GM18909 (cell line): Measurements from ENCODE around the gene ZC2HC1C.
"Not testable (repeated sequence)": the region's sequence is repeated elsewhere in the genome, so short reads cannot be mapped to it uniquely, and the experiment has no call there.

Source experiments
- ATAC-seq: cut with Tn5 transposase; IDR thresholded peaks from one replicate; pipeline ENCODE4 v1.9.1; 2021; ENCODE audit warnings: mild to moderate bottlenecking; ENCODE audit not compliant: unreplicated experiment, poor library complexity

The ZC2HC1C gene

DNA sequence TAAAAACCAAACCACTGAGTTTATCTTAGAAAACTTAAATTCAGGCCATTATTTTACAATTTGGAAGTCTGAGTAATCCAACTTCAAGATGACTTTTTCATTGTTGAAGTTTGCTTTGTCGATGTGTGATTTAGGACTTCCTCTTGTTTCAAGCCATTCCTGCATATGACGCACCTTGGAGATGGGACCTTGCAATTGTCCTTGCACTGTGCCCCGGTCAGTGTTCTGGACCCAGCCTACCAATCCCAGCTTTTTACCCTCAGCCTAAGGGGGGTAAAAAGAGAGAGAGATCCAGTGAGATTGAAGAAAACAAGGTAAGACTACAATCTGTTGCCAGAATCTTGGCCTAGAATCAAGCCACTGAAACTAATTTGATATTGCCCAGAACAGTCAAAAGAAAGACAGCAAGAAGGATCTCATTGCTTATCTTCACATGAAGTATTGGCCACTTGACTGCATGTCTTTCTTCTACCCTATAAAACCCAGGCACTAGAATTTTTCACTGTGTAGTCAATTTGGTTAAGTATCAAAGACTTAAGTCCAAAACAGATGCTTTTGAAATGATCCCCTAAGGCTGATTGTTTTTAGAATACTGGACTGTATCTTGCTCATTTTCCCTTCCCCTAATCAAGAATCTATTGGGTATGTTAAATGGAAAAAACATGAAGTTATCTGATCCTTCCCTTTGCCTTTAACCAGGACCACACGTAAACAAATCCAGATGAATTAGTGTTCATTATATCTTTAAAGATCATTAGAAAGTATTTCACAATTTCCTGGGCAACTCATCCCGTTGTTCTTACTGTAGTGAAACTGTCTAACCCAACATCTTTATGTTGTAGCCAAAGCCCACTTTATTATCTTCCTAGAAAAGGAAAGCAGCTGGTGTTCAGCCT, 15.8 kb upstream of the ZC2HC1C start:
- ATAC-seq = no peak

- no peak for ATAC-seq
These were observed 15.0 kb upstream of the ZC2HC1C start for GRCh38 chr14:75054421-75054820.

DNA sequence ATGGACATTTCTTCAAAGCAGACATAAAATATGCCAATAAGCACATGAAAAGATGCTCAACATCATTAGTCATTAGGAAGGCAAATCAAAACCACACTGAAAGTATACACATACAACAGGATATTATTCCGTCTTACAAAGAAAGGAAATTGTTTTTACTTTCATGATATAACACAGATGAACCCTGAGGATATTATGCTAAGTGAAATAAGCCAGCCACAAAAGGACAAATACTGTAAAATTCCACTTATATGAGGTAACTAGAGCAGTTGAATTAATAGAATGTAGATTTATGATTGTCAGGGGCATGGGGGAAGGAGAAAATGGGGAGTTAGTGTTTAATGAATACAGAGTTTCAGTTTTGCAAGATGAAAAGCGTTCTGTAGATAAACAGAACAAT, 9.8 kb upstream of the ZC2HC1C start:
- no peak for ATAC-seq

DNA sequence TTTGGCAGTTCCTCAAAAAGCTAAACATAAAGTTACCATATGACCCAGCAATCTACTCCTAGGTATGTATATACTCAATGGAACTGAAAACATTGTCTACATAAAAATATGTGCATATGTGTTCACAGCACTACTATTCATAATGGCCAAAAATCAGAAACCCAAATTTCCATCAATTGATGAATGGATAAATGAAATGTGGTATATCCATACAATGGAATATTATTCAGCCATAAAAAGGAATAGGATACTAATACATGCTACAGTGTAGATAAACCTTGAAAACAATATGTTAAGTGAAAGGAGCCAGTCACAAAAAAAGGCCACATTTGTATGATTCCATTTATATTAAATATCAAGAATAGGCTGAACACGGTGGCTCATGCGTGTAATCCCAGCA, 9.0 kb upstream of the ZC2HC1C start:
- ATAC-seq = no peak

DNA sequence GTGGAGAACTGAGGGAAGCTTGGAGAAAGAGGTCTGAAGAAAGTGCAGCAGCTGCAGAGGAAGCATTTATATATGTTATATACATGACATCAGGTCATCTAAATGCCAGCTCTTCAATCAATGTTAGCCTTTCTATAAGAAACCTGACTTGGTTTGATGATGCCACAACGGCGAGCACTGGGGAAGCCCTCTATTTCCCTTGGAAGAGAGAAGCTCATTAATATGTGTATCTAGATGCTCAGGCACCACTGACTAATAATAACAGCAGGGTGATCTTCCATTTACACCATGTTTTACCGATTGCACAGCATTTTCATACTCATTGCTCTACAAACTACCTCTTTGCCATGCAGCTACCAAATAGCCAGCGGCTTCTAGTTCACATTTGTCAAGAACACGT, 6.4 kb upstream of the ZC2HC1C start:
- peak; percentile 12 for ATAC-seq

GRCh38 chr14:75063491-75064204, 5.8 kb upstream of the ZC2HC1C start, which contains the start of gene ACYP1:
Gene ACYP1, minus strand, starts transcription at chr14:75064024. Its CDS starts 471 bp downstream, at chr14:75063553.
- ATAC-seq = peak; percentile 98

DNA sequence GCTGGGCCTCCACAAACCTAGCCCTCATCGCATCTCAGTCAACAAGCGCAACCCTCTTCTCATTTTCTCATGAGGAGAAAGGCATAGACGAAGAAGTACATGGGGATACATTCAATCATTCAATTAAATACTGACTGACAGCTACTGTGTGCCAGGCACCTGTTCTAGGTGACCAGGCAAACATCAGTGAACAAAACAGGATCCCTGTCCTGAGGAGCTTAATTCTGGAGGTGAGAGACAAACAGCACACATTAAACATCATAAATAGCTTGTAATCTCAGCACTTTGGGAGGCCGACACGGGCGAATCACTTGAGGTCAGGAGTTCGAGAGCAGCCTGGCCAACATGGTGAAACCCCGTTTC, 5.3 kb upstream of the ZC2HC1C start:
- ATAC-seq = peak; percentile 5

GRCh38 chr14:75066691-75067090, 2.8 kb upstream of the ZC2HC1C start:
- no peak for ATAC-seq

DNA sequence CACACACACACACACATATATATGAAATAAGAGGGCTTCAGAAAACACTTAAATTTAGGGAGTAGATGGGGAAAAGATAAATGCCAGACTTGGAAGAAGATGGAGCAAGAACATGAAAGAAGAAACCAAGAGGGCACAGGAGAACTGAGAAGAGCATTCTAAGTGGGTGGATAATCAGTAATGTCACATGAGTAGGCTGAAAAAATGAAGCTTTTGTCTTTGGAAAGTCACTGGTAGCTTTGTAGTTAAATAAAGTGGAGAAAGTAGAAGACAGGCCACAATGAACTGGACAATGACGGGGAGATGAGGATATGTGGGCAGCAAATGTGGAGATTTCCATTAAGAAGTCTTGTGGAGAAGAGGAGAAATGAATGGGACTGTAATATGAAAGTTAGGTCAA, 2.2 kb upstream of the ZC2HC1C start:
- ATAC-seq = no peak

- ATAC-seq = not testable (repeated sequence)
These were observed 1.7 kb upstream of the ZC2HC1C start for GRCh38 chr14:75067765-75068164.

DNA sequence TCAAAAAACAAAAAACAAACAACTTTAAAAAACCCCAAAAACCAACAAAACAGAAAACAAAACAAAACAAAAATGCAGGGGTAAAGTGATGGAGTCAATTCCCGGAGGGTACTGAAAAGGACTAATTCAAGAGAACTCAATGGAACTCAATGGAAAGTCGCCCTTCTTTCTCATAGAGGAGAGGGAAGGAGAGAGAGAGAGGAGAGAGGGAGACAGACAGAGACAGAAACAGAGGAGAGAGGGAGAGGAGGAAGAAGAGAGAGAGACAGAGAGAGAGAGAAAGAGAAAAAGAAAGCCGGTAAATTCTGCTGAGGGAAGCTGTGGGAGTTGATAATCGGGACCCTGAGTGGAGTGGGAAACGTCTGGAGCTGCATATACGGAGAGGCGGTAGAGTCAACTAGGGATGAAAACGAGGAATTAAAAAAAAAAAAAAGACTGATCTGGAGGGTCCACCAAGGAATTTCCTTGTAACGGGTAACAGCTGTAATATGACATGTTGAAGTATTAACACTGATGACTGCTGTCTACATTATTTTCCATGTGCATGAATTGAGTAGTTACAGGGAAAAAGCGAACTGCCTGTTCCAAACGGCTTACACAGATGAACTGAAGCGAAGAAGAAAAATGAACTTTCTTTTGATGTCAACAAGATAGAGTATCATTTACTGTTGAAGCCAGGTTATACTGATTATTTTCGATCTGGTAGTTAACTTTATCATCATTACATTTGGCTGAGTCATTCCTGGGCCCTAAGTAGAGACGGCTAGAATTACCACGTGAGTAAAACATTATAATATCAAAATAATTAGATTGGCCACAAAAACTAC, 934 bp upstream of the ZC2HC1C start:
- ATAC-seq = no peak

DNA sequence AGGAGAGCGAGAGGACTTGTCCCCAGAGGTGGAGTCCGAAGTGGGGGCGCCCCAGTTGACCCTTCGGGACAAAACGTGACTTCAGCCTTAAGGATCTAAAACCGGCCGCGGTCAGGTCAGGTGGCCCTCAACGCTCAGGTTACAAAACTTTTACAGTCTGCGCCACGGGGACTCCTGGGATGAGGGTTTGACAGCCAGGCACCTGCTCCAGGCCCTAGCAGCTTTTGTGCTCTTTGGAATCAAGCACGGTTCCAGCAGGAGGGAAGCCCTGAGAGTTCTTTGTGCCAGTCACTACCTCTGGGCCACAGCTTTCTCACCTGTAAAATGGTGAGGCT, 337 bp downstream of the ZC2HC1C start:
- ATAC-seq = no peak

GRCh38 chr14:75070383-75070782, 942 bp downstream of the ZC2HC1C start:
- ATAC-seq = no peak

GRCh38 chr14:75077794-75078193, 8.4 kb downstream of the ZC2HC1C start:
- no peak for ATAC-seq

DNA sequence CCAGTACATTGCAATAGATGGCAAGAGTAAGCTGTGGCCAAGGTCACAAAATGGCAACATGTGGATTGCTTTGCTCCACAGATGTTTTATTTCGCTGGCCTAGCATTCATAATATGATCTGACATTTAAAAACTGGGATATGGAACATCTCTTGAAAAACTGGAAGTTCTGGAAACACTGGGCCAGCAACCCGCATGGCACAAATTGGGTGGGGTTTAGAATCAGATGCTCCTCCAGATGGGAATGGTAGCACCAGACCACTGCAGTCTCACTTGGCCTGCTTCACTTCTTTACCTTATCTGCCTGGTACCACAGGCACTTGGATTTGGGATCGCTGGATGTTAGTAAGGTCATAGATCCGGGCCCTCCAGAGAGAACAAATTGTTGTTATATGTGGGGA, 10.1 kb downstream of the ZC2HC1C start:
- no peak for ATAC-seq

DNA sequence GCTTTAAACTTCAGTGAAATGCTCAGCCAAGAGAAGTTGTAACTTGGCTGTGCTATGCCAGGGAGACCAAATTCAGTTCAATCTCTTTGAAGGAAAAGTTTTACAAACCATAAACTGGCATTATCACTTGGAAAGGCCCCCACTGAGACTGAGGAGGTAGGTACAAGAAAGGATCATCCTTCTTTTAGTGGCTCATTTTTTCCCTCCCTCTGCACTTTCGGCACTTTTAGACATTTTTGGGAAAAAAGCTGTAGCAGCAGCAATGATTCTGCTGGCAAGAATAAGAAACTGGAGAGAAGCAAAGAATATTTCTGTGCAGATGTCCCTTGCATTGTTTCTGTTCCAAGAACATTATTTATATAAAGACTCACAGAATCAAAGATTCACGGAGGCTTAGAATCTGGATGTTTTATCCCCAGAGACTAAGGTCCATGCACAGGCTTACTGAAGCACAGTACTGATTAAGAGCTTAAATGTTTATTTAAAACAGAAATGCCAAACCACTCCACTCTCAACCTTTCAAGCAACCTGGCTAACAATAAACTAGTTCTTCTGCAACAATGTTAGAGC, 12.3 kb downstream of the ZC2HC1C start:
- ATAC-seq = no peak

DNA sequence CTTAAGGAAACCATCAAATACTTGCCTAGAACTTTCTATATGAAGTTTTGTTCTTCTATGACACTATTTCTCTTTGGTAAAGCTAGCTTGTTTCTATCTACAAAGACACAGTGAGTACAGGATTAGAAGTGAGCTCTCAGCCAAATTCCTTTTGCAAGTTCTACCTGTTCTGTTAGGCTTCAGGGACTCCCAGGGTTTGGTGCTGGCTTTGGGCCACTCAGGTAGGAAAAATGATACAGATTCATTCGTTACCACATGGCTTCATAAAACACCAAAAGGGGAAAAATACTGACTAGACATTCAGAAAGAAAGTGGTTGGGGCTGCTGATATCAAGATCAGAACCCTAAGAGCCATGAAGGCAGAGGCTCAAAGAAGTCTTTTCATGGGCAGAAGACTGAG, 13.8 kb downstream of the ZC2HC1C start:
- no peak for ATAC-seq

GRCh38 chr14:75084513-75084912, 15.1 kb downstream of the ZC2HC1C start:
- no peak for ATAC-seq

DNA sequence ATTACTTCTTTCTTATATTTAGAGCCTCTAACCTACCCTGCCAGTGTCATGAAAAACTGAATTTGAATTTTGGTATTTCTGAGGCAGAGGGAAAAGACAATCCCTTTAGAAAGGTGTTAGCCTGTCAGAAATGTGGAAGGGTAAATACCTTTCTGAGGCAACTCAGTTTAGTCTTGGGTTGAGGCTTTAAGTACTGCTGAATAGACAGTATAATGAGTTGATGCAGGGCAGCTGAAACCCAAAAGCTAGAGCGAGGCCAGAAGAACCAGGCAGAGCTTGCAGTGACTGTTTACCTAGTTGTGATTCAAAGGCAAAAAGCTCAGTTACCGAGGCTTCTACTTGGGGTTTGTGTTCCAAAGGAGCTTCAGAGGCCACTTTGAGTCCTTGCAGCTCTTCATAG, 18.7 kb downstream of the ZC2HC1C start:
- no peak for ATAC-seq

DNA sequence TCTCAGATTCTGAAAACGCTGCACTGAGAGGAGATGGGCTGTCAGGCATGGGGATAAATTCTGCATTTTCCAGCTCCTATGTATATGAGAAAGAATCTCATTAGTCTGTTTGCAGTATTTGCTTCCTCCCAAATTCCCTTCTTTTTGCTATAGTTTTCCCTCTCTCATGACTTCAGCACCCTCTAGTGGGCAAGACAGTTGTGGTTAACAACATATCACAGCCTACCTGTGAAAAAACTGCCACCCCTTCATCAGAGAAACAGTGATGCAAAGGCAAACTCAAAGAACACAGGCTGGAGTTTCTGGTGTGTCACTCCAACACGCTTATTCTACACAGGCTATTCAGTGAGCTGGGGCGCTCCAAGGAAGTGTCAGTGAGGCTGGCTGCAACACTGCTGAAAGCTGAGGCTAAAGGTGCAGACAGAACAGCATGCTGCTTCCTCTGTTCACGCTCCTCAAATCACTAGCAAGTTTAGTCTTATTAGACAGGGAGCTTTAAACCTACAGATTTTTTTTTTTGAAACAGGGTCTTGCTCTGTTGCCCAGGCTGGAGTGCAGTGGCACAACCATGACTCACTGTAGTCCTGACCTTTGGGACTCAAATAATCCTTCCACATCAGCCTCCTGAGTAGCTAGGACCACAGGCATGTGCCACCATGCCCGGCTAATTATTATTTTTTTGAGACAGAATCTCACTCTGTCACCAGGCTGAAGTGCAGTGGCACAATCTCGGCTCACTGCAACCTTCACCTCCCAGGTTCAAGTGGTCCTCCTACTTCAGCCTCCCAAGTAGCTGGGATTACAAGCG, 19.3 kb downstream of the ZC2HC1C start:
- no peak for ATAC-seq
